Endothelial cell of umbilical vein (primary cell): Measurements from ENCODE around the gene KRT6C. TPM values are rescaled to one million over a fixed set of nuclear protein-coding genes. Genes with fewer than 3 reads are reported as not detected.

ENCODE experiments used
- BruUV-seq: library from RNA; stranded (reverse); fragments of 400-500 nt; replicated peaks from 2 replicates; lab custom pipeline; 2021; lab: Mats Ljungman, UMichigan
- CTCF ChIA-PET: fragments of 300-600, 350-600 bp; sonication (Branson Sonifier 250); formaldehyde crosslinking; loops from one replicate; lab custom pipeline; 2021; ENCODE audit warnings: antibody characterized with exemption, inconsistent platforms; lab: Charles Lee
- POLR2A ChIA-PET: fragments of 300-600, 350-600 bp; sonication (Branson Sonifier 250); formaldehyde crosslinking; loops from one replicate; lab custom pipeline; 2021; ENCODE audit warnings: antibody characterized with exemption, inconsistent platforms; lab: Charles Lee
- DNase-seq: peaks from one replicate; pipeline ENCODE4 v3.0.0-alpha.2; 2011; ENCODE audit warnings: low read depth, low spot score
- FAIRE-seq: peaks from 2 replicates; lab custom pipeline; 2011; peaks lifted over from hg19 to GRCh38; lab: Jason Lieb, UNC
- H2AFZ ChIP-seq: 2 replicates; pipeline ENCODE4 v1.6.0; 2012; ENCODE audit warnings: low read depth, low read length, control low read depth, inconsistent platforms
- H3K27ac ChIP-seq: 2 replicates; pipeline ENCODE4 v1.5.1; 2011; ENCODE audit warnings: low read depth, mild to moderate bottlenecking, control low read depth, low read length, moderate library complexity; ENCODE audit not compliant: insufficient read depth
- H3K27me3 ChIP-seq, 2 experiments: 2 replicates each; pipeline versions ENCODE4 v1.6.0 to v1.6.1; 2011; ENCODE audit warnings: low read length in 2 of 2, mixed read lengths in 1 of 2; ENCODE audit not compliant: control insufficient read depth in 2 of 2, insufficient read depth in 2 of 2
- H3K36me3 ChIP-seq, 2 experiments: 2 replicates in 1 of 2; 3 replicates in 1 of 2; pipeline ENCODE4 v1.5.1; 2011; ENCODE audit warnings: low read length in 2 of 2, mild to moderate bottlenecking in 1 of 2, moderate library complexity in 1 of 2; ENCODE audit not compliant: control insufficient read depth in 2 of 2, insufficient read depth in 2 of 2; ENCODE audit errors: extremely low read depth in 1 of 2
- H3K4me1 ChIP-seq: 3 replicates; pipeline ENCODE4 v1.5.1; 2011; ENCODE audit warnings: mild to moderate bottlenecking, low read length; ENCODE audit not compliant: control insufficient read depth, insufficient read depth; ENCODE audit errors: extremely low read depth
- H3K4me2 ChIP-seq: 2 replicates; pipeline ENCODE4 v1.6.1; 2011; ENCODE audit warnings: low read length, control low read depth, mixed read lengths; ENCODE audit not compliant: insufficient read depth
- H3K4me3 ChIP-seq, 3 experiments: fragments of 200-600 bp in 1 of 3; sonication (generic), shearing (Covaris generic) in 1 of 3; replicated peaks in 1 of 3; 2 replicates each; pipeline ENCODE4 v1.5.1; 2011 to 2016; ENCODE audit warnings: control low read depth in 3 of 3, low read length in 3 of 3, mild to moderate bottlenecking in 2 of 3, inconsistent platforms in 1 of 3, low read depth in 1 of 3, moderate library complexity in 1 of 3; ENCODE audit not compliant: insufficient read depth in 1 of 3
- H3K79me2 ChIP-seq: 2 replicates; pipeline ENCODE4 v1.6.0; 2012; ENCODE audit warnings: low read length, inconsistent platforms; ENCODE audit not compliant: control insufficient read depth, insufficient read depth
- H3K9ac ChIP-seq: replicated peaks from 2 replicates; pipeline ENCODE3; 2011; ENCODE audit warnings: low read length, control low read depth; ENCODE audit not compliant: insufficient read depth; ENCODE audit errors: extremely low read depth
- H3K9me1 ChIP-seq: replicated peaks from 3 replicates; pipeline ENCODE4 v1.6.0; 2011; ENCODE audit warnings: mild to moderate bottlenecking, low read length; ENCODE audit not compliant: control insufficient read depth, insufficient read depth; ENCODE audit errors: extremely low read depth
- H3K9me3 ChIP-seq: replicated peaks from 2 replicates; pipeline ENCODE4 v1.5.1; 2012; ENCODE audit warnings: low read length, inconsistent platforms; ENCODE audit not compliant: control insufficient read depth, insufficient read depth
- H4K20me1 ChIP-seq: replicated peaks from 2 replicates; pipeline ENCODE3; 2011; ENCODE audit warnings: mild to moderate bottlenecking, low read length; ENCODE audit not compliant: control insufficient read depth, insufficient read depth; ENCODE audit errors: extremely low read depth
- EZH2 ChIP-seq: IDR thresholded peaks from 2 replicates; pipeline ENCODE4 v1.6.1; 2012; ENCODE audit warnings: borderline replicate concordance, low read depth, mild to moderate bottlenecking, moderate library complexity, low read length, inconsistent platforms; ENCODE audit not compliant: severe bottlenecking
- FOS ChIP-seq: IDR thresholded peaks from 2 replicates; pipeline ENCODE4 v1.6.1; 2011; ENCODE audit warnings: mild to moderate bottlenecking, low read length, moderate library complexity, borderline replicate concordance; ENCODE audit not compliant: insufficient read depth
- GATA2 ChIP-seq: IDR thresholded peaks from 2 replicates; pipeline ENCODE4 v1.7.0; 2011; ENCODE audit warnings: low read depth, mild to moderate bottlenecking, moderate library complexity, mixed read lengths, low read length; ENCODE audit not compliant: insufficient read length, insufficient read depth
- JUN ChIP-seq: IDR thresholded peaks from 2 replicates; pipeline ENCODE4 v1.6.1; 2011; ENCODE audit warnings: borderline replicate concordance, low read depth; ENCODE audit not compliant: insufficient read length, insufficient read depth
- MYC ChIP-seq: IDR thresholded peaks from one replicate; pipeline ENCODE4 v1.6.1; 2011; ENCODE audit warnings: mild to moderate bottlenecking, low read depth, low read length
- POLR2A ChIP-seq: IDR thresholded peaks from 2 replicates; pipeline ENCODE4 v1.6.1; 2012; ENCODE audit warnings: low read depth, mild to moderate bottlenecking, control low read depth, low read length
- POLR2AphosphoS5 ChIP-seq: IDR thresholded peaks from 2 replicates; pipeline ENCODE4 v1.6.1; 2012; ENCODE audit warnings: low read depth, mild to moderate bottlenecking, control low read depth, low read length, moderate library complexity; ENCODE audit not compliant: insufficient read depth
- dilution Hi-C: fragments of 300-500 bp; cut with MboI; formaldehyde crosslinking; loops from one replicate; pipeline ENCODE4 v1.15.0; 2019; ENCODE audit warnings: low sequenced_read_pairs; ENCODE audit not compliant: extremely low pct_ligation_motif_present
- intact Hi-C: fragments of 100-400 bp; cut with micrococcal nuclease; formaldehyde crosslinking; loops from one replicate; pipeline ENCODE4 v1.10.0; 2022
- polyA plus RNA-seq, 4 experiments: library from polyadenylated mRNA; depleted of rRNA in 3 of 4; stranded (reverse) in 3 of 4; unstranded in 1 of 4; fragments of >200 nt; gene quantifications; 2 replicates each; pipeline versions ENCODE4 v1.2.1 to v1.2.3, GENCODE V29; 2011 to 2012; ENCODE audit warnings: missing spikeins in 1 of 4
- total RNA-seq: library from RNA; stranded (reverse); gene quantifications from 2 replicates; pipeline ENCODE4 v1.2.3, GENCODE V29; 2021
- TF ChIP-seq, protein P1 (sequence below), 2 donors: IDR thresholded peaks; 1 replicate in 1 of 2; 2 replicates in 1 of 2; pipeline ENCODE4 v1.5.1; 2011; ENCODE audit warnings: low read length in 2 of 2, mild to moderate bottlenecking in 2 of 2, moderate library complexity in 2 of 2, control low read depth in 1 of 2, inconsistent platforms in 1 of 2, low read depth in 1 of 2; ENCODE audit not compliant: insufficient read depth in 1 of 2; ENCODE audit errors: extremely low read depth in 1 of 2
- TF ChIP-seq, protein P2 (sequence below): IDR thresholded peaks from 2 replicates; pipeline ENCODE4 v1.6.1; 2011; ENCODE audit not compliant: insufficient read depth, insufficient read length

KRT6C gene
- total and polyA plus RNA-seq, 2 donors (not counting 3 experiments of a cell fraction or from before 2014, with no cell fraction given), result not detected

DNA sequence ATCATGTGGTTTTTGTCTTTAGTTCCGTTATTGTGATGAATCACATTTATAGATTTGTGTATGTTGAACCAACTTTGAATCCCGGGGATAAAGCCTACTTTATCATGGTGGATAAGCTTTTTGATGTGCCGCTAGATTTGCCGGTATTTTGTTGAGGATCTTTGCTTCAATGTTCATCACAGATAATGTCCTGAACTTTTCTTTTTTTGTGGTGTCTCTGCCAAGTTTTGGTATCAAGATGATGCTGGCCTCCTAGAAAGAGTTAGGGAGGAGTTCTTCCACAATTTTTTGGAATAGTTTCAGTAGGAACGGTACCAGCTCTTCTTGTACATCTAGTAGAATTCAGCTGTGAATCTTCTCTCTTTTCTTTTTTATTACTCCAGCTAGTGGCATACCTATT, 14.7 kb downstream of the KRT6C start:
- dilution Hi-C loops, result no loop called here
- H4K20me1 ChIP-seq, result no peaks in the 10 kb centered on the region
- CTCF ChIA-PET, result no interaction called here
- H3K36me3 ChIP-seq, result no peaks in the 10 kb centered on the region
- FAIRE-seq (no peak), DNase-seq (no peak)
- peaks cover 5 to 8% of the 10 kb centered on the region in 2 experiments for H3K27me3 ChIP-seq
- TF ChIP-seq FOS (no peak), POLR2AphosphoS5 (no peak), EZH2 (no peak), MYC (no peak), GATA2 (no peak), JUN (no peak), POLR2A (no peak)
- TF ChIP-seq, protein P1, sequence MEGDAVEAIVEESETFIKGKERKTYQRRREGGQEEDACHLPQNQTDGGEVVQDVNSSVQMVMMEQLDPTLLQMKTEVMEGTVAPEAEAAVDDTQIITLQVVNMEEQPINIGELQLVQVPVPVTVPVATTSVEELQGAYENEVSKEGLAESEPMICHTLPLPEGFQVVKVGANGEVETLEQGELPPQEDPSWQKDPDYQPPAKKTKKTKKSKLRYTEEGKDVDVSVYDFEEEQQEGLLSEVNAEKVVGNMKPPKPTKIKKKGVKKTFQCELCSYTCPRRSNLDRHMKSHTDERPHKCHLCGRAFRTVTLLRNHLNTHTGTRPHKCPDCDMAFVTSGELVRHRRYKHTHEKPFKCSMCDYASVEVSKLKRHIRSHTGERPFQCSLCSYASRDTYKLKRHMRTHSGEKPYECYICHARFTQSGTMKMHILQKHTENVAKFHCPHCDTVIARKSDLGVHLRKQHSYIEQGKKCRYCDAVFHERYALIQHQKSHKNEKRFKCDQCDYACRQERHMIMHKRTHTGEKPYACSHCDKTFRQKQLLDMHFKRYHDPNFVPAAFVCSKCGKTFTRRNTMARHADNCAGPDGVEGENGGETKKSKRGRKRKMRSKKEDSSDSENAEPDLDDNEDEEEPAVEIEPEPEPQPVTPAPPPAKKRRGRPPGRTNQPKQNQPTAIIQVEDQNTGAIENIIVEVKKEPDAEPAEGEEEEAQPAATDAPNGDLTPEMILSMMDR (IDR thresholded peaks at IDR 0.05; ENCODE audit: extremely low read depth in 1 of 2, insufficient read depth in 1 of 2, low read depth in 1 of 2, low read length in 2 of 2), result no peak
- TF ChIP-seq, protein P2, sequence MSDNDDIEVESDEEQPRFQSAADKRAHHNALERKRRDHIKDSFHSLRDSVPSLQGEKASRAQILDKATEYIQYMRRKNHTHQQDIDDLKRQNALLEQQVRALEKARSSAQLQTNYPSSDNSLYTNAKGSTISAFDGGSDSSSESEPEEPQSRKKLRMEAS, result no peak
- no TSS peak for BruUV-seq
- no peaks in the 10 kb centered on the region for H3K79me2 ChIP-seq
- no peaks in the 10 kb centered on the region for H3K9me3 ChIP-seq
- H3K4me1 ChIP-seq, result no peaks in the 10 kb centered on the region
- no peak overlapping the region for H3K9ac ChIP-seq
- H3K9me1 ChIP-seq, result no peaks in the 10 kb centered on the region
- no peak overlapping the region for H3K27ac ChIP-seq
- no peak overlapping the region for H3K4me2 ChIP-seq
- H2AFZ ChIP-seq, result no peak overlapping the region
- POLR2A ChIA-PET, result interaction anchor here (0.6 kb wide), 1 partner anchor 511 kb away, joined by 4 read pairs; no protein-coding TSS in a partner anchor
- intact Hi-C loops, result no loop called here
- no peak overlapping the region for H3K4me3 ChIP-seq
